ENCODE measurements around the gene PSD4. TPM values are rescaled to one million over a fixed set of nuclear protein-coding genes. Genes with fewer than 3 reads are reported as not detected.

The PSD4 gene
- total RNA-seq, 1 donor from 2014 or later, result 39.0 TPM

DNA sequence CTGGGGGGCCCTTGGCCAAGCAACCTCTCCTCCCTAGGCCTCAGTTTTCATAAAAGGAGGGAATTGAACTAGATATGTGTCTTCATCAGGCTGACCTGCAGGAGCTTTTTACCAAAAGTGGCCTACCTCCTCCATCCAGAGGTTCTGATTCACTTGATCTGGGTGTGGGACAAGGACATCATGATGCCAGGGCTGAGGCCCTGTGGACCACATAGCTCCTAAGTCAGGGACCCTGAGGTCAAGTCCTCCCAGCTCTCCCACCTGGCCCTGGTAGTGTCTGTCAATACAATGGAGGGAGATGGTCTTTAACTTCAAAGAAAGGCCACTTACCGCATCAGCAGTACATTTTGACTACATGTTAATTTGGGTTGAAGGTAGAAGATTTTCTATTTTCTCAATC, 35.9 kb upstream of the PSD4 start:
- Histone ChIP-seq H3K4me3 (no peak overlapping the region), H3K27ac (no peak overlapping the region), H3K36me3 (no peaks in the 10 kb centered on the region), H3K27me3 (no peaks in the 10 kb centered on the region), H3K9me3 (no peaks in the 10 kb centered on the region), H3K4me1 (no peaks in the 10 kb centered on the region)
- TF ChIP-seq POLR2A (IDR thresholded peaks at IDR 0.05) (no peak), CTCF (IDR thresholded peaks at IDR 0.05) (no peak), POLR2AphosphoS5 (IDR thresholded peaks at IDR 0.05; ENCODE audit: insufficient read depth in 1 of 2, low read depth in 1 of 2) (no peak)
- intact Hi-C loops (cut with DNase I), result no loop called here
- DNase-seq (ENCODE audit: extremely low spot score in 2 of 2), result peak in 1 of 2 donors; percentile 79

DNA sequence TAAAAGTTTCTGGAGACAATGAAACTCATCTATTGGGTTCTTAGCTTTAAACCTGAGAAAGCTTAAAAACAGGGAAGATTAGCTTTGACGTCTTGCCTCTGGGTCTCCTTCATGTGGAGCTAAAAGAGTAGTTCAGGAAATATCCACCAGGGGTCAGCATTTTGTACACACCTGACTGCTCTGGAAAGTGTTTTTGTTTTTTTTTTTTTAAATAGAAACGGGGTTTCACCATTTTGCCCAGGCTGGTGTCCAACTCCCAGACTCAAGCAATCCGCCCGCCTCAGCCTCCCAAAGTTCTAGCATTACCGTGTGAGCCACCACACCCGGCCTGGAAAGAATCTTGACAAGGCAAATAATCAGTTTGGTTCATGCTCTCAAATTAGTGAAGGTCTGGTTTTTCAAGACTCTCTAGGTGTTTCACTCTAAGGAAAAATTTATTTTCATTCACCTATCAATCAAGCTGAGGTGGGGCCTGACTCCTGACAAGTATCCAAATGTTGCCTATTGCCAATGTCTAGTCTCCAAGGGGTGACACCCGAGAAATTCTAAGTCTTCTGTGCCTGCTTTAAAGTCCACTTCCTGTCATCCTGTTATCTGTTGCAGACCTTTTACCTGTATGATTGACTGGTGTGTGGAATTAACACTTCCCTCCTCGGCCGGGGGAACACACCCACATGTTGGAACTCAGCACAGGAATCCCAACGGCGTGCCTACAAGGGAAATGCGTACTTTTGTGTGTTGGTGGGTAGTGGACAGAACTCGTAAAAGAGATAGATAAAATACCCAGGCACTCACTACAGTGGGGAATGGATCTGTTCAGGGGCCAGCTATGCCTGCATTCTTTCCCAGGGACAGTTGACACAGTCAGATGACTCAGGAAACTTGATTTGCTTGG, 35.1 kb upstream of the PSD4 start:
- TF ChIP-seq CTCF (IDR thresholded peaks at IDR 0.05), result peak; percentile 33 to 55 (median 51)
- no peak for TF ChIP-seq POLR2A (IDR thresholded peaks at IDR 0.05)
- no peak for TF ChIP-seq POLR2AphosphoS5 (IDR thresholded peaks at IDR 0.05; ENCODE audit: insufficient read depth in 1 of 2, low read depth in 1 of 2)
- Histone ChIP-seq H3K4me1 (no peaks in the 10 kb centered on the region), H3K36me3 (no peaks in the 10 kb centered on the region), H3K27me3 (no peaks in the 10 kb centered on the region), H3K4me3 (no peak overlapping the region), H3K27ac (no peak overlapping the region), H3K9me3 (no peaks in the 10 kb centered on the region)
- DNase-seq (ENCODE audit: extremely low spot score in 2 of 2), result peak in 1 of 2 donors; percentile 80
- intact Hi-C loops (cut with DNase I), result no loop called here

DNA sequence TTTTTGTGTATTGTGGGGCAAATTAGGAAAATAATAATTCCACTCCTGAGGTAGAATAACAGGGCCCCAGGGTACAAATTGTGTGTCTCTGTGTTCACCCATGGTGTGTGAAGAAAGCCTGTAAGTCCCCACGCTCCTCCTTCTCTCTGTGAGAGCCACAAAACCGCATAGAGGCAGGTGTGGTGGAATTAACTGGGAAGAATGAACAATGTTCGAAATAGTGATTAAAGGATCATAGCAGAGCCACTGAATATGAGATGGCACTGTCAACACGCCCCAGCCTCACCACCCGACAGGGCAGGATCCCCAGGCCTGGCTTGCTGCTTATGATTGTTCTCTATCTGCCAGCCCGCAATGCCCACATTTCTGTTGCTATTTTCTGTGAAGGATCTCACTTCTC, 32.3 kb upstream of the PSD4 start:
- Histone ChIP-seq H3K4me3 (no peak overlapping the region), H3K9me3 (no peaks in the 10 kb centered on the region), H3K36me3 (no peaks in the 10 kb centered on the region), H3K4me1 (no peaks in the 10 kb centered on the region), H3K27me3 (no peaks in the 10 kb centered on the region), H3K27ac (no peak overlapping the region)
- TF ChIP-seq POLR2AphosphoS5 (IDR thresholded peaks at IDR 0.05; ENCODE audit: insufficient read depth in 1 of 2, low read depth in 1 of 2) (no peak), POLR2A (IDR thresholded peaks at IDR 0.05) (no peak), CTCF (IDR thresholded peaks at IDR 0.05) (no peak)
- DNase-seq (ENCODE audit: extremely low spot score in 2 of 2), result peak in 1 of 2 donors; percentile 2
- intact Hi-C loops (cut with DNase I), result no loop called here

- DNase-seq (ENCODE audit: extremely low spot score in 2 of 2), result peak in 1 of 2 donors; percentile 27
- Histone ChIP-seq H3K27me3 (no peaks in the 10 kb centered on the region), H3K36me3 (no peaks in the 10 kb centered on the region), H3K9me3 (no peaks in the 10 kb centered on the region), H3K4me1 (no peaks in the 10 kb centered on the region), H3K27ac (no peak overlapping the region), H3K4me3 (no peak overlapping the region)
- TF ChIP-seq POLR2AphosphoS5 (IDR thresholded peaks at IDR 0.05; ENCODE audit: insufficient read depth in 1 of 2, low read depth in 1 of 2), result no peak
- no peak for TF ChIP-seq POLR2A (IDR thresholded peaks at IDR 0.05)
- no peak for TF ChIP-seq CTCF (IDR thresholded peaks at IDR 0.05)
- intact Hi-C loops (cut with DNase I), result no loop called here
Observed at GRCh38 chr2:113142290-113142689, 31.5 kb upstream of the PSD4 start.

DNA sequence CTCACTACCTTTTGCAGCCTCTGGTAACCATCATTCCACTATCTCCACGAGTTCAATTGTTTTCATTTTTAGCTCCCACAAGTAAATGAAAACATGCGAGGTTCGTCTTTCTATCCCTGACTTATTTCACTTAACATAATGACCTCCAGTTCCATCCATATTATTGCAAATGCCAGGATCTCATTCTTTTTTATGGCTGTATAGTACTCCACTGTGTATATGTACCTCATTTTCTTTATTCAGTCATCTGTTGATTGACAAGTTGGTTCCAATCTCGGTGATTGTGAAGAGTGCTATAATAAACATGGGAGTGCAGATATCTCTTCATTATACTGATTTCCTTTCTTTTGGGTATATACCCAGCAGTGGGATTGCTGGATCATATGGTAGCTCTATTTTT, 29.5 kb upstream of the PSD4 start:
- H3K27me3 ChIP-seq, result no peaks in the 10 kb centered on the region
- no peak for DNase-seq (ENCODE audit: extremely low spot score in 2 of 2)
- H3K36me3 ChIP-seq, result no peaks in the 10 kb centered on the region
- no peak overlapping the region for H3K4me3 ChIP-seq
- H3K27ac ChIP-seq, result no peak overlapping the region
- H3K4me1 ChIP-seq, result no peaks in the 10 kb centered on the region
- TF ChIP-seq CTCF (IDR thresholded peaks at IDR 0.05) (no peak), POLR2A (IDR thresholded peaks at IDR 0.05) (no peak), POLR2AphosphoS5 (IDR thresholded peaks at IDR 0.05; ENCODE audit: insufficient read depth in 1 of 2, low read depth in 1 of 2) (no peak)
- H3K9me3 ChIP-seq, result no peaks in the 10 kb centered on the region
- intact Hi-C loops (cut with DNase I), result no loop called here

Data from vagina (tissue), 2 donors.